ENCODE data around the gene OSBPL7.

The OSBPL7 gene

DNA sequence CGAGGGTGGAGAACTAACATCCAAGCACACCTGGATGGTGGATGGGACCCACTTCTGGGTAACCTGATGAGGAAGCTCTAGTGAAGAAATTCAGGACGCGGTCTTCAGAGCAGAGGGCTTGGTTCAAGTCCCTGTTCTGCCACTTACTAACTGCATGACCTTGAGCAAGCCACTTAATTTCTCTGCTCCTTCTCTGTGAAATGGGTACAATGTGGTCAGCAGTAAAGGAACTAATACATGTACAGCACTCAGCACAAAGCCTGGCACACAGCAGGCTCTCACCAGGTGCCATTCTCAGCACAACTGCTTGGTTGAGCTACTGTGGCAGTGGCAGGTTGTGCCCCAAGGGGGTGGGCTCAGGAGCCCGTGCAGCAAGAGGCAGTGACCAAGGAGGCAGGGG lies 1.9 kb upstream of the OSBPL7 start:
- no peak for DNase-seq (ENCODE audit: low read depth)

DNA sequence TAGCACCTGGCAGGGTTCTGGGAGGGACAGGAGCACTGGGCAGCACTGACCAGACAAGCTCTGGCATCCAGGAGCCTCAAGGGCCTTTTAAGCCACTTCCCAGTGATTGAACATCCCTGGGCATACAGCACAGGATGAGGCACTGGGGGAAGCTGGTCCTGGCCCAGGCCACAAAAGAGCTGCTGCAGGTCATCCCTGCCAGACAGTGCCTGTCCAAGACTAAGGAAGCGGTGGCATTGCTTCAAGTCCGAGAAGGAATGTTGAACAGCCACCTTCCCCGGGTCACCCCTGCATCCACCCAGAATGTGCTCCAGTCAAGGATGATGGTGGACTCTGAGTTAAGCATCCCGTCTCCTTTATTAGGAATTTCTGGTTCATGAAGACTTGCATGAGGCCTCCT lies 1.2 kb upstream of the OSBPL7 start:
- DNase-seq (ENCODE audit: low read depth), result no peak

DNA sequence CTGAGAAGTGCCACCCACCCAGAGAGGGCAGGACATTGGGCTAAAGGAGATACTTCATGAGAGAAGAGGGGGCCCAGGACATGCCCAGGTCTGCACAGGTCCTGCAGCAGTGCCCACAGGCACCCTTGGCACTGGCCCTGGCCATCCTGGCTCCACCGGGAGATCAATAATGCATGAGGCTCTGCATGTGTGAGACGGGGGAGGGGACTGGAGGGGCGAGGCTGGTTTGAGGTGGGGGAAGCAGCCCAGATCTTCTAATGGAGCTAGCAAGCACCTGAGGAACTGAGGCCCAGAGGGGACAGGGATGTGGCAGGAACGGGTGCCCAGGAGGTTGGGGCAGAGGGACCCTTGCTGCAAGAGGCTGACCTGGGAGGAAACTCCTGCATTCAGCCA lies 567 bp downstream of the OSBPL7 start:
- DNase-seq (ENCODE audit: low read depth), result no peak

DNA sequence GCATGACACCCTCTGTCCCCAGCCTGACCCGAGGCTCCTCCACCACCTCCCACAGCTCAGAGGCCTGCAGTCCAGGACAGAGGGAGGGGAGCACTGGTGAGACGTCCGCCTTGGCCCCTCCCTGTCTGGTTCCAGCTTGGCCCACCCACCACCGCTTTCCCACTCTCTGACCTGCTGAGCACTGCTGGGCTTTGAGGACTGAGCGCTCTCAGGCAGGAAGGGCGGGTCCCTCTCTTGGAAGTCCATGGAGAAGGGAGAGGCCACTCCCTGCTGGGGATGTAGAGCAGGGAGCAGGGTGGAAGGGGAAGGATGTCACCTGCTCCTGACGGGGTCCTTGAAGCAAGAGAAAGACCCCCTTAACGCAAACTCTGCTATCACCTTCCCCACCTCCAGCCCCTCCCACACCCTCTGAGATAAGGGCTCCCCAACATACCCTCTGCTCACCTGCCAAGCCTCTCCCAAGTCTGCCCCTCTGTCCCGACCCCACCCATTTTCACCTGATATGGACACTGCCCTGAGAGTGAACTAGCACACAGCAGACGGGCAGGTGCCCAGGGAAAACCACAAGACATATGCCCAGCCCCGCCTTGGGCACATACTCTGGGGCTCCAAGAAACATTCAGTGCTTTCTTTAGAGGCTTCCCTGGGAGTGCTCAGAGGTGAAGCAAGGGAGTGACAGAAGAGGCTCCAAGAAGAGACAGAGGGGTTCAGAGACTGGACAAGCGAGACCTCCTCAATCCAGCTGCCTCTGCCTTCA lies 1.4 kb downstream of the OSBPL7 start:
- DNase-seq (ENCODE audit: low read depth), result no peak

DNA sequence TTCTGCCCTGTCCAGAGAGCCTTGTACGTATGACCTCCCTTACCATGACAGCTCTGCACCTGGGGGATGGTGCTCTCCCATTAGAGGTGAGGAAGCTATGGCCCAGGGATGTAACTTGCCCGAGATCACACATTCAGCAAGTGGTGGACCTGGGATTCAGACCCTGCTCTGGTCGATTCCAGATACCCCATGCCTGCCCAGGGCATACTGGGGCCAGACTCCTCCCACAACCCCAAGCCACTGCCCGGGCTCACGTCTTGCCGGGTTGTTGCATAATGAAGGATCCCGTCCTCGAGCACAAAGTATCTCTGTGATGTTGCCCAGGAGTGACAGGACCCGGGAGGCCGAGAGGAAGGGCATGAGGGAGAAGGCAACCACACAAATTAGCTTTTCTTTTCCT lies 2.1 kb downstream of the OSBPL7 start:
- no peak for DNase-seq (ENCODE audit: low read depth)

DNA sequence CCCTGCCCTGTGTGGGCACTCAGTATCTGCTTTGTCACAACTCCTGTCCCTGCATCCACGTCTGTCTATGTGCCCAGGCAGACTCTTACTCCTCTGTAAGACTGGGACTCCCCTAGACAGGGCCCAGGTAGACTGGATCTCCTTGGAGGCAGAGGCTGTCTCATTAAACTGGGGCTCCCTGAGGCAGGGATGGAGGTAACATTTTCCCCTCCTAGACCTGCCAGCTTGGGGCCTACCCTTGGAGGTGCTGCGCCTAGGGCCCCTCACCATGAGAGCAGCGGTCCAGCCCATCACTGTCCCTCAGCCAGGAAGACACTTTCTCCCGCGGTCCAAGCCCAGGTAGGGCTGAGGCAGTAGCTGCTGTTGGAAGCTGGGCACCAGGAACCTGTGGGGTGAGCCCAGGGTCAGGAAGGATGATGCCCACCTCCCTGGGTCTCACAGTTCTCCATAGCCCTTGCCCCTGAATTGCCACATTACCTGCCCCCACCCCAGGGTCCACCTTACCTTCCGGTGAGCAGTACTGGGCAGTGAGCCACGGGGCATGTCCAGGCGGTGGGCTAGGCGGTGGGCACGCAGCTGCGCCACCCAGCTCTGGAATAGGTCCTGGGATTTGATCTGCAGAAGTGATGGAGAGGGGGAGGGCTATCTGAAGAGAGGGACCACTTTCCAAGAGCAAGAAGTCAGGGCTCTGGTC lies 3.4 kb downstream of the OSBPL7 start:
- no peak for DNase-seq (ENCODE audit: low read depth)

DNA sequence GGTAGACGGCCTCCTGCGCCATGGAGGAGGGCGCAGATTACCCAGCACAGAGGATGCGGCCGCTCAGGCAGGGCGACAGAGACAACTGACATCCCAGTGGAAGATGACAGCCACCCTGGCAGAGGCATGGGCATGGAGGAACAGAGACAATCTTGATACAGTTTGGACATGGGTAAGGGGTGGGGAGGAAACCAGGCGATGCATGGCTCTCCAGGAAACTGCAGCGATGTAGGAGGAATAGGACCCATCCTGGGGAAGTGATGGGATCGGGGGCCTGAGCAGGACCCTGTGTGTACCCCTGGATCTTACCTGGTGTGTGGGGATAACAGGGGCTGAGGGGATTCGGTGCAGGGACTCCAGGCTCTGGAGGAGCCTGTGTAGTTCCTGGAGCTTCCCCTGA lies 4.6 kb downstream of the OSBPL7 start:
- DNase-seq (ENCODE audit: low read depth), result no peak

DNA sequence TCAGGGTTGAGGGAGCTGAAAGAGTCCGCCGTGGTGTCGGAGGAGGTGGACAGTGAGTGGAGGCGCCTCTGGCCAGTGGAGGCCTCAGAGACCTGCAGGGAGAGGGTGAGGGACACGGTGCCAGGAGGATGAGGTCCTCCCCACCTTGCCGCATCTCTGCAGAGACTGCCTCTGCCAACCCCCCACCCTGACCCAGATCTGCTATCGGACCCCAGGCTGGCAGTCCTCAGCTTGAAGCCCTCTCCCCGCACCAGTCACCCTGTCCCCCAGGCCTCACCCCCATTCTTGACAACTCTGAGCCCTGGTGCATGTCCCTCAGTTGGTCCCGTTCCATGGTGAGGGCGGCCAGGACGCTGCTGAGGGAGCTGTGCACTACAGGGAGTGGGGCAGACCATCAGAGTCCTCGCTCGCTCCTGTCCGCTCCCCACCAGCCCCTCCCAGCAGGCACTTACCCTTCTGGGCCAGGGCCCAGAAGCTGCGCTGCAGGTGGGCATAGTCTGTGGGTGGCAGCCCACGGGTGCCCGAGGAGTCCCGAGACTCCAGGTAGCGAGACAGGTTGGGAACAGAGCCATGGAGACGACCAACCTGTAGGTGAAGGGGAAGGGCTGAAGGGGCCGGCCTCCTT lies 5.4 kb downstream of the OSBPL7 start:
- no peak for DNase-seq (ENCODE audit: low read depth)

DNA sequence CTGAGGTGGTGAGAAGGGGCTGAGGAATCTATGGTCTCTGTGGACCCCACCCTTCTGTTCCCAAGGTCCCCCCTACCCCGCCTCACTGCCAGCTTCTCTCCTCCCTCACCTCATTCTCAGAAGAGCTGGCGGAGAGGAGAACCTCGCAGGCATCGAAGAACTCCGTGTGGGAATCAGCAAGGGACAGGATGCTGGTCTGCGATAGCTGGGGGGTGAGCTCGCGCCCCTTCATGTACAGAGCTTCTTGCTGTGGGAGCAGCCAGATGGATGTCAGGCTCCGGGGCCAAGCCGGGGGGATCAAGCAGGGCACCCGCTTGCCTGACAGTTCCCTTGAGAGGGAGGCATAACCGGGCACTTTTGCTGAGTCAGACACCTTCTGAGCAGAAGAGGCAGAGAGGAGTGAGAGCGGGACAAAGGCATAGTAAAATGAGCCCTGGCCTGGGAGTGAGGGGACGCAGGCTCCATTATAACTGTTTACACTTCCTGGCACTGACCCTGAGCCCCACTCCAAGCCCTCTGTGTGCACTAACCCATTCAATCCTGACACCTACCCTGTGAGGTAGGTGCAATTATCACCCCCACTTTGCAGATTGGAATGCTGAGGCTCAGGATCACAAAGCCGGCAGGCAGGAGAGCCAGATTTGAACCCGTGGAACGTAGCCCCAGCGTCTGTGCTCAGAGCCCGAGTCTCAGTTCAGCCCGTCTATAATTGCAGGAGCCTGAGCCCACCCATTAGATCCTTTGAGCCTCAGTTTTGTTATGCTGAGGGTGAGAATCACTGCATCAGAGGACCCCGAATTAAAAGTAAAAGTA lies 6.3 kb downstream of the OSBPL7 start:
- no peak for DNase-seq (ENCODE audit: low read depth)

DNA sequence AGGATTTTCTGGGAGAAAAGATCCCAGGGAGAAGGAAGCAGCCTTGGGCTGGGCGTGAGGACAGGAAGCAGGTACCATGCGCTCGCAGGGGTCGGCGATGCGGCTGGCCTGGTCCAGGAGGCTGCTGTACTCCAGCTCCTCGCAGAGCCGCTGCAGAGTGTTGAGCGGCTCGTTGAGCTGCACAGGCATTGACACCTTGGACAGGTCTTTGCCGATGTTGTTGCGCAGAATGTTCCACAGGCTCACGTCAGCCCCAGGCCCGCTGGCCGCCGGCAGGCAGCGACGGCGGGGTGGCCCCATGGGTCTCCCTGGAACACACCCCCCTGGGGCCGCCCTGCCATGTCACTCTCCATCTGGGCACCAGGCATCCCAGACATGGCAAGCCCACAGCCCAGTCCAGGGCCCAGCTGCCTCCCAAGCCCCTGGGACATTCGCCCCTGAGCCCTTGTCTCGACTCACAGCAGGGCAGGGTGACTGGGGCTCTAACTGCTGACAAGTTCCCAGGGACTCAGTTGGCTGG lies 8.0 kb downstream of the OSBPL7 start:
- DNase-seq (ENCODE audit: low read depth), result no peak

DNA sequence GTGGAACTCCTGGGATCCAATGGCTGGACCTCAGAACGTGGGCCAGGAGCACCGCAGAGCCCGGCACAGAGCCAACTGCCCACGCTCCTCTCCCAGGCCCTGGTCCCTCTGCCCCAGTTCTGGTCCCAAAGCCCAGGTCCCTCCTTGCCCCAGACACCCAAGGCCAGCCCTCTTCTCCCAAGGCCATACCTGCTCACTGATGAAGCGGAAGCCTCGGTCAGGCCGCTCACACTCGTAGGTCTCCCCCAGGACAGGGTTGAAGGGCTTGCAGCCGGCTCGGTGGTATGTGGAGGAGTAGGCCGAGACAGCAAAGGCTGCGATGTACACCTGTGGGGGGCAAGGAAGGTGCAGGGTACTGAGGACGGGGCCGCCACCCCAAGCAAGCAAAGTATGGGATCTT lies 8.5 kb downstream of the OSBPL7 start:
- no peak for DNase-seq (ENCODE audit: low read depth)

DNA sequence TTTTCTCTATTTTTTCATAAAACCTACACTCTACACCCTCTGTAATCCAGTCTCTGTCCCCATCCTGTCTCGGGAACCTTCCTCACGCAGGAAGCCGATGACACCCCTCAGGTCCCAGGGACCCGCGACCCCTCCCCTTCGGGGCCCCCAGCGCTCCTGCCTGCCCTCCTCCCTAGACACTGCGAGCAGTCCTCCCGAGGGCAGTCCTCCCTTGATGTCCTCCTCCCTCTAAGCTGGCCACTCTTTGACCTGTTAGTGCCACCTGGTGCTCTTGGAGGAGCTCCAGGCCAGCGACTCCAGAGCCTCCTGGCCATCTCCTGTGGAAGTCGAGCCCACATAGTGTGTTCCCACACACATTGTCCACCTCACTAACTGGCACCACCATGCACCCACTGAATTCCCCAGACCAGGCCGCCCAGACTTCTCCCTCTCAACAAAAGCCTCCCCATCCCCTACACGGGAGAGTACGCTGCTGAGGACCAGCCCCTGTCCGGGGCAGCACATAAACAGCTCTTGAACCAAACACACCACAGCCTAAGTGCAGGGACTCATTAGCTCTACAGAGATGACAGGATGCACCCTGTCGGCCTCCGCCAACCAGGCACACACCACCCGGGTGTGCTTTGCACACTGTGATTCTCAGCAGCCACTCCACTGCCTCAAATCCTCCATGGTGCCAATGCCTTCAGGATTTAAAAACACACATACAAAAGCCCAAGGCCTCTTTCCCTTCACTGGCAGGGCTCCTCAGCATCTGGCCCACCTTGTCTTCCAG lies 9.3 kb downstream of the OSBPL7 start:
- DNase-seq (ENCODE audit: low read depth), result no peak

DNA sequence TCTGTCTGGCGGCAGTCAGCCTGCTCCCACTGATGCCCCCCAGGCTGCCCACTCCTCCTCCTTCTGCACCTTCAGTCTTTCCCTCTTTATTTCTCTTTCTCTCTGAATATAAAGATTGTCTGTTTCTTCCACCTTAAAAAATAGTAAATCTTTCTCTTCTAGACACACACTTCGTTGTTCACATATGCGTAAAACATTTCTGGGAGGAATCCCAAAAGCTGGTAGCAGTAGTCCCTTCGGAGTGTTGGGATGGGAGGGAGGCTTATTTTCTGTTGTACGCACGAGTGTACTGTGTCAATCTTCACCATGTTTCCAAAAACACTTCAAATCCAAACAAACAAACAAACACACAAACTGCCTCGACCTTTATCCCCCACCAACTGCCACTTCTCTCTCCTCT lies 9.9 kb downstream of the OSBPL7 start:
- DNase-seq (ENCODE audit: low read depth), result no peak

DNA sequence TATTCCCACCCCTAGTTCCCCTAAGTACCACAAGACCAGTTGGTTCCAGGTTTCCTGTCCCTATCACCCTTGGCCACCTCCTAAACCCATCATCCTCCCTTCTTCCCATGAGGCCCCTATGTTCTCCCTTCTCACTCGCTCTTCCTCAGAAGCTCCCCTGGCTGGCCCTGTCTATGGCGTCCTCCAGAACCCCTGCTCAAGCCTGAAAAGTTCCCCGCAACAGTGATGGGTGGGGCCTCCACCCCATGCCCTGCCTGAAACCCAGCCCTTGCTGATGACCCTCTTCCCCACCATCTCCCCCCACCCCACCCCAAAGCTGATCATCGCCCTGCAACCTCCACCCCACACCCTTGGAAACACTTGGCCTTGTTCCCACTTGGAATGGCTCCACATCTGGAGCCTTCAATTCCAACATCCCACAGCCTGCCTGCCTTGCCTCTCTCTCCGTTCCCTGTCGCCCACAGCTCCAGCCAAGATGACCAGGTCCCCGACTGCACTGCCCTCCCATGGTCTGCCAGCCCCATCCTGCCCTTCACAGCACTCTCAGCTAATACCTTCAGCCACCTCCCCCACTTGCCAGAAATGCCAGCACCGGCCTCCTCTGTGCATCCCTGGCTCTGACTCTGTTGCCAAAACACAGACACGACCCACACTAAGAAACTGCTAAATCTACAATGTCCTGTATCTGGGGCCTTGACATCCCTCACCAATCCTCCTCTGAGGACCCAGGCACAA lies 10.5 kb downstream of the OSBPL7 start:
- DNase-seq (ENCODE audit: low read depth), result no peak

DNA sequence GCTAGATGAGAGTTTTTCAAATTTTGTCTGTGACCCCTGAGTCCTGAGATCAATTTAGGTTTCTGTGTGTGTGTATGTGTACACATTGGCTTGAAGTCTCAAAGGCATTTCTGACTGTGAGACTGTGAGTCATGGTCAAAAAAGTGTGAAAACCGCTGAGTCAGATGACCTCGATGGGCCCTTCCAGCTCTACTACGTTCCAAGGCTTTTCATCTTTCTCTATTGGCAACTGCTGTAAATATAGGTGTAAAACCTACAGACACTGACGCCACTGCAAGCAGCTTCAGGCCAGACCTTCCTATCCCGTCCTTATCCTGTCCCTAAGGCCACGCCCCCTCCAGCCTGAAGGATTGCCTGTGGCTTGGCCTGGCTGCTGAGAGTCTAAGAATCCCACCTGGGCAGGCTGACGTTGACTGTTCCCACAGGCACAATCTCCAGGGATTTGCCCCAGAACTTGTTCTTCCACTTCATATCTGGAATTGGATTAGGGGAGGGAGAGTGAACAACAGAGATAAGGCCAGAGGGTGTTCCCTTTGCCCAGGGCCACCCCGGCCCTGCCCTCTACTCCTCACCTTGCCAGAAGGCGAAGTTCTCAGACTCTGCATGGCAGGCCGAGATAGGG lies 11.3 kb downstream of the OSBPL7 start:
- no peak for DNase-seq (ENCODE audit: low read depth)

DNA sequence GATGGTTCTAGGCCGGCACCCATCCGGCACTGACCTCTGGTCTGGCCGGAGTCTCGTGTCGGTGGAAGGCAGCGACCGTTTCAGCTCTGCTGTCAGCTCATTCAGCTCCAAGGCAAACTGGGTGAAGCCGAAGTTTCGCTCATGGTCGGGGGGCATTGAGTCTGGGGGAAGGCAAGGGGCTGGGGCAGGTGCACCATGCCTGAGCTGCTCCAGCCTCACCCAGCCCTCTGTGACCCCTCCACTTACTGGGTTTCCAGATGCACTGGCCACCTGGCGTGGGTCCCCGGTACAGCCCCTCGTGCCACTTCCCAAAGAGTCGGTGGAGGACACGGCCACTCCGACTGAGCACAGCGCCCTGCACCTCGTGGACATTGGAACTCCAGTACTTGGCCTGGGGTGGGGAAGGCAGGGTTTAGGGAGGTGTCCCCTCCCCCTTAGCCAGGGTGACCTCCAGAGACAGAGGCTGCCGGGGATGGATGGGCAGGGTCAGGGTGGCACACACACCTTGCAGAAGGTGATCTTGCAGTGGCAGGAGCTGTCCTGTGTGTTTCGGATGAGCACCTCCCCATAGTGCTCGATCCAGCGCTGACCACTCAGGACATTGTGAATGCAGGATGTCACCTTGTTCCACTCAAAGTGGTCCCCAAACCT lies 12.6 kb downstream of the OSBPL7 start:
- DNase-seq (ENCODE audit: low read depth), result no peak

DNA sequence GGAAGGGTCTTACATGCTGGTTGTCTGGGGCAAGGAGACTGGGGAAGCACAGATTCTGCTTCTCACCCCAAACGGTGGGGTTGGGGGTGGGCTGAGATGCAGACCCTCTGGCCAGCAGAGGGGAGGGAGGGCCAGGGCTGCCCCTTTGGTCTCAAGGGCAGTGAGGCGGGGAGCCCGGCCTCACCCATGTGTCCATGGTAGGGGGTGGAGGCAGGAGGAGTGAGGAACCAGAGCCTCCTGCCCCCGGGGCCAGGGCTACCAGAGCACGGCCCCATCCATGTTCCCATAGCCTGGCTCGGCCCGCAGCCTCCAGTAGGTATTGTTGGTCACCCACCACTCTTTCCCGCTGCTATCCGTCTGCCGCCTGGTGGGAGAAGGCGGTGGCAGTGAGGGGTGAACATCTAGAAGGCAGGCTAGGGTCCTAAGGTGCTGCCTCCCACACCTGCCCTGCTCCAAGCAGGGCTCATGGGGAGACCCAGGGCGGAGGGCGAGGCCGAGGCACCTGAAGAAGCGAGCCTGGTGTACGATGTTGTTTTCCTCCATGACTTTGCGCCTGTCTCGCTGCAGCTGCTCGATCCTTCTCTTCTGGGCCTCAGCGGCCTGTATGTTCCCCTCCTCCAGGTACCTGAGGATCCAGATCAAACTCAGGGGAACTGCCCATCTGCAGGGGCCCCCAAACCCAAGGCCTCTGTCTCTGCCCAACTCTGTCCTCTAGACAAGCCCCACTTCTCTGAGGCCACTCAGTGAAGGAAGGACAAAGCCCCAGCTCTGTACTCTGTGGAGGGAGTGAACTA lies 13.4 kb downstream of the OSBPL7 start:
- DNase-seq (ENCODE audit: low read depth), result no peak

DNA sequence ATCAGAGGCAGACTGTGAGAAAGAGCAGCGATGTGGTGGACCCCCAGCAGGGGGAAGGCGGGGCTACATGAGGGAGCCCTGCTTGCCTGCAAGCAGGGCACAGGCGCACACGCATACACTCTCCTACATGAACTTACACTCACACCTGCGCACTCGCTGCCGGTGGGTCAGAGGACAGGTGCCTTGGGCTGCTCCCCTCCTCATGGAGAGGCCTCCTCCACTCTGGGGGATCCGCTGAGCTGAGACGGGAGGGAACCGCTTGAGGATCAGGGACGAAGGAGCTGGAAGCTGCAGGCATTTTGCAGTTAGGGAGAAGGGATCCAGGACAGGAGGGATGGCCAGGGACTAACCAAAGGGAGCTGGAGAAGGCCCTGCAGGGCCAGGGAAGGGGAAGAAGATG lies 14.2 kb downstream of the OSBPL7 start:
- DNase-seq (ENCODE audit: low read depth), result no peak

DNA sequence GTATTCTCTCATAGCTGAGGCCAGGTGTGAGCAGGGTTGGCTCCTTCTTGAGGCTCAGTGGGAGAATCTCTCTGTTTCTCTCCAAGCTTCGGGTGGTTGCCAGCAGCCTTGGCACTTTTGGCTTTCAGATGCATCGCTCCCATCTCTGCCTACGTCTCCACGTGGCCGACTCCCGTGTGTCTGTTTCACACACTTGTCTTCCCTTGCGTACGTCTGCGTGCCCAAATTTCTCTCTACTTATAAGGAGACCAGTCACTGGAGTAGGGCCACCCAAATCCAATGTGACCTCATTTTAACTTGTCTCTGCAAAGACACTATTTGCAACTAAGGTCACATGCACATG lies 14.7 kb downstream of the OSBPL7 start:
- no peak for DNase-seq (ENCODE audit: low read depth)

All from stimulated activated CD8-positive, alpha-beta memory T cell treated with anti-CD3 and anti-CD28 coated beads, Interleukin-12 subunit alpha, Interleukin-12 subunit beta, amount 100 ng/mL, for 4 hours (primary cell).